ENCODE measurements around the gene TMEM242. TPM values are rescaled to one million over a fixed set of nuclear protein-coding genes. Genes with fewer than 3 reads are reported as not detected.

TMEM242 gene
- total and polyA plus RNA-seq, 2 of the 13 experiments (the other 11 are each of a cell fraction or from before 2014, with no cell fraction given) = 5.6 to 11.1 TPM

GRCh38 chr6:157339432-157339831 lies 16.1 kb upstream of the TMEM242 start (continued):
- TF ChIP-seq ZBTB40 (IDR thresholded peaks at IDR 0.05) = no peak
- TF ChIP-seq ZBTB40 (CRISPR knock-in tag; IDR thresholded peaks at IDR 0.05) = no peak
- no peak for TF ChIP-seq ADNP (CRISPR knock-in tag; IDR thresholded peaks at IDR 0.05)
- no peak for TF ChIP-seq ZNF703 (CRISPR knock-in tag; IDR thresholded peaks at IDR 0.05; ENCODE audit: borderline replicate concordance)
- no peak for TF ChIP-seq ZNF562 (CRISPR knock-in tag; IDR thresholded peaks at IDR 0.05; ENCODE audit: borderline replicate concordance)
- TF ChIP-seq IRF9 (CRISPR knock-in tag; IDR thresholded peaks at IDR 0.05; ENCODE audit: borderline replicate concordance) = no peak
- no peak for TF ChIP-seq ARID3A (IDR thresholded peaks at IDR 0.05; ENCODE audit: low read depth, low read length)
- TF ChIP-seq TEAD3 (CRISPR knock-in tag; optimal IDR thresholded peaks at IDR 0.05; ENCODE audit: borderline replicate concordance) = peak; percentile 45
- peak in 1 of 2 experiments; percentile 41; a peak in 1 of 4 replicates for TF ChIP-seq HMGXB4 (CRISPR knock-in tag; IDR thresholded peaks at IDR 0.05; ENCODE audit: borderline replicate concordance in 1 of 2, low read depth in 1 of 2)
- TF ChIP-seq ZNF460 (CRISPR knock-in tag; IDR thresholded peaks at IDR 0.05; ENCODE audit: borderline replicate concordance) = no peak
- no peak for TF ChIP-seq PAWR (CRISPR knock-in tag; IDR thresholded peaks at IDR 0.05; ENCODE audit: borderline replicate concordance)
- peak; percentile 16; the same call in 1 of the 2 replicates for TF ChIP-seq RXRB (CRISPR knock-in tag; IDR thresholded peaks at IDR 0.05; ENCODE audit: borderline replicate concordance)
- TF ChIP-seq KDM5A (IDR thresholded peaks at IDR 0.05; ENCODE audit: borderline replicate concordance, low read length) = no peak
- no peak for TF ChIP-seq CREB1 (IDR thresholded peaks at IDR 0.05)
- no peak for TF ChIP-seq CREB1 (CRISPR knock-in tag; IDR thresholded peaks at IDR 0.05)
